Measurements from ENCODE around the gene PMF1. TPM values are rescaled to one million over a fixed set of nuclear protein-coding genes. Genes with fewer than 3 reads are reported as not detected.
A peak's percentile ranks its signal among the peaks of the same experiment; 100 is the strongest.

Gene PMF1
- total RNA-seq, 3 donors from 2014 or later: 184 to 201 (median 192) TPM

DNA sequence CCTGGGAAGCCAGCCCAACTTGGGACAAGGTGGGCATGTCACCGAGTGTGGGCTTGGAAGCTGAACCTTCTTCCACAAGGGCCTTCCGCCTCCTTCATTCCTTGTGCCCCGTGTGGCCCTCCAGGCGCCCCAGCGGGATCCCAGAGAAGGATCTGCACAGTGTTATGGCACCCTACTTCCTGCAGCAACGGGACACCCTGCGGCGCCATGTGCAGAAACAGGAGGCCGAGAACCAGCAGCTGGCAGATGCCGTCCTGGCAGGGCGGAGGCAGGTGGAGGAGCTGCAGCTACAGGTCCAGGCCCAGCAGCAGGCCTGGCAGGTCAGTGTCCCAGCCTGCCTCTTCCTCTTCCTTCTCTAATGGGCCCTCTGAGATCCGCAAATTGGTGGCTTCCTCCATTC is 23.4 kb downstream of the PMF1 start:
- Mint-ChIP-seq H3K27me3 (ENCODE audit: low read depth) (no peaks in the 10 kb centered on the region), H3K36me3 (ENCODE audit: insufficient read depth) (peaks cover 26% of the 10 kb centered on the region), H3K4me3 (no peak overlapping the region), H3K9me3 (no peaks in the 10 kb centered on the region), H3K4me1 (ENCODE audit: low read depth) (no peaks in the 10 kb centered on the region)
- no peak for DNase-seq
- ATAC-seq: no peak

GRCh38 chr1:156238248-156238647 is 25.4 kb downstream of the PMF1 start:
- Mint-ChIP-seq H3K4me3 (no peak overlapping the region), H3K9me3 (no peaks in the 10 kb centered on the region), H3K36me3 (ENCODE audit: insufficient read depth) (peaks cover 26% of the 10 kb centered on the region), H3K27me3 (ENCODE audit: low read depth) (no peaks in the 10 kb centered on the region), H3K4me1 (ENCODE audit: low read depth) (no peaks in the 10 kb centered on the region)
- DNase-seq (no peak), ATAC-seq (no peak)

- peaks cover 15% of the 10 kb centered on the region for H3K4me1 Mint-ChIP-seq (ENCODE audit: low read depth)
These were observed 28.6 kb downstream of the PMF1 start for GRCh38 chr1:156241311-156241811.

DNA sequence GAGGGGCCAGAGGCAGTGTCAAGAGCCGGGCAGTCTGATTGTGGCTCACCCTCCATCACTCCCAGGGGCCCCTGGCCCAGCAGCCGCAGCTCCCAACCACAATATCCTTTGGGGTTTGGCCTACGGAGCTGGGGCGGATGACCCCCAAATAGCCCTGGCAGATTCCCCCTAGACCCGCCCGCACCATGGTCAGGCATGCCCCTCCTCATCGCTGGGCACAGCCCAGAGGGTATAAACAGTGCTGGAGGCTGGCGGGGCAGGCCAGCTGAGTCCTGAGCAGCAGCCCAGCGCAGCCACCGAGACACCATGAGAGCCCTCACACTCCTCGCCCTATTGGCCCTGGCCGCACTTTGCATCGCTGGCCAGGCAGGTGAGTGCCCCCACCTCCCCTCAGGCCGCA is 29.1 kb downstream of the PMF1 start, which contains the start of gene BGLAP:
TSS of gene BGLAP (plus strand) at position 259 of the 400 bp plus-strand sequence. CDS start at position 307, 48 bp downstream.
- DNase-seq: no peak
- no peak for ATAC-seq
- H3K36me3 Mint-ChIP-seq (ENCODE audit: insufficient read depth): peaks cover 13% of the 10 kb centered on the region
- peaks cover 15% of the 10 kb centered on the region for H3K4me1 Mint-ChIP-seq (ENCODE audit: low read depth)
- no peaks in the 10 kb centered on the region for H3K9me3 Mint-ChIP-seq
- H3K27me3 Mint-ChIP-seq (ENCODE audit: low read depth): no peaks in the 10 kb centered on the region
- H3K4me3 Mint-ChIP-seq: no peak within 1 kb of the TSS

More at GRCh38 chr1:156241311-156241811, 28.6 kb downstream of the PMF1 start:
- H3K4me3 Mint-ChIP-seq: no peak overlapping the region
- no peak for ATAC-seq
- H3K9me3 Mint-ChIP-seq: no peaks in the 10 kb centered on the region
- peaks cover 16% of the 10 kb centered on the region for H3K36me3 Mint-ChIP-seq (ENCODE audit: insufficient read depth)
- H3K27me3 Mint-ChIP-seq (ENCODE audit: low read depth): no peaks in the 10 kb centered on the region
- DNase-seq: no peak

GRCh38 chr1:156242738-156243137 is 29.9 kb downstream of the PMF1 start:
- H3K27me3 Mint-ChIP-seq (ENCODE audit: low read depth): no peaks in the 10 kb centered on the region
- no peak for DNase-seq
- no peak for ATAC-seq
- H3K4me1 Mint-ChIP-seq (ENCODE audit: low read depth): peaks cover 15% of the 10 kb centered on the region
- no peaks in the 10 kb centered on the region for H3K9me3 Mint-ChIP-seq
- H3K36me3 Mint-ChIP-seq (ENCODE audit: insufficient read depth): peaks cover 10% of the 10 kb centered on the region
- no peak overlapping the region for H3K4me3 Mint-ChIP-seq

- H3K4me1 Mint-ChIP-seq (ENCODE audit: low read depth): peaks cover 15% of the 10 kb centered on the region
- DNase-seq: no peak
- H3K27me3 Mint-ChIP-seq (ENCODE audit: low read depth): no peaks in the 10 kb centered on the region
- H3K4me3 Mint-ChIP-seq: no peak overlapping the region
- no peaks in the 10 kb centered on the region for H3K9me3 Mint-ChIP-seq
- ATAC-seq: no peak
- H3K36me3 Mint-ChIP-seq (ENCODE audit: insufficient read depth): peaks cover 4% of the 10 kb centered on the region
These were observed 31.3 kb downstream of the PMF1 start for GRCh38 chr1:156244126-156244525.

GRCh38 chr1:156244712-156245111 is 31.9 kb downstream of the PMF1 start:
- peaks cover 15% of the 10 kb centered on the region for H3K4me1 Mint-ChIP-seq (ENCODE audit: low read depth)
- DNase-seq (no peak), ATAC-seq (no peak)
- H3K27me3 Mint-ChIP-seq (ENCODE audit: low read depth): no peaks in the 10 kb centered on the region
- H3K4me3 Mint-ChIP-seq: peak overlapping the region; percentile 26
- peaks cover 3% of the 10 kb centered on the region for H3K36me3 Mint-ChIP-seq (ENCODE audit: insufficient read depth)
- H3K9me3 Mint-ChIP-seq: no peaks in the 10 kb centered on the region

GRCh38 chr1:156245451-156246232 is 32.8 kb downstream of the PMF1 start:
- Mint-ChIP-seq H3K36me3 (ENCODE audit: insufficient read depth) (no peaks in the 10 kb centered on the region), H3K27me3 (ENCODE audit: low read depth) (no peaks in the 10 kb centered on the region), H3K4me3 (peak overlapping the region; percentile 73), H3K9me3 (no peaks in the 10 kb centered on the region), H3K4me1 (ENCODE audit: low read depth) (peaks cover 15% of the 10 kb centered on the region)
- ATAC-seq (peak; percentile 66 to 67), DNase-seq (no peak)

- DNase-seq (no peak), ATAC-seq (no peak)
- H3K27me3 Mint-ChIP-seq (ENCODE audit: low read depth): no peaks in the 10 kb centered on the region
- H3K36me3 Mint-ChIP-seq (ENCODE audit: insufficient read depth): no peaks in the 10 kb centered on the region
- H3K4me1 Mint-ChIP-seq (ENCODE audit: low read depth): peaks cover 15% of the 10 kb centered on the region
- no peaks in the 10 kb centered on the region for H3K9me3 Mint-ChIP-seq
- peak overlapping the region; percentile 11 for H3K4me3 Mint-ChIP-seq
These were observed 33.5 kb downstream of the PMF1 start for GRCh38 chr1:156246241-156246780.

- peaks cover 15% of the 10 kb centered on the region for H3K4me1 Mint-ChIP-seq (ENCODE audit: low read depth)
- no peaks in the 10 kb centered on the region for H3K9me3 Mint-ChIP-seq
- no peaks in the 10 kb centered on the region for H3K27me3 Mint-ChIP-seq (ENCODE audit: low read depth)
- ATAC-seq (no peak), DNase-seq (no peak)
- H3K4me3 Mint-ChIP-seq: no peak overlapping the region
- H3K36me3 Mint-ChIP-seq (ENCODE audit: insufficient read depth): peaks cover under 1% of the 10 kb centered on the region
These were observed 34.1 kb downstream of the PMF1 start for GRCh38 chr1:156246781-156247459.

- H3K9me3 Mint-ChIP-seq: no peaks in the 10 kb centered on the region
- peaks cover 4% of the 10 kb centered on the region for H3K36me3 Mint-ChIP-seq (ENCODE audit: insufficient read depth)
- H3K4me3 Mint-ChIP-seq: no peak within 1 kb of the TSS
- no peaks in the 10 kb centered on the region for H3K27me3 Mint-ChIP-seq (ENCODE audit: low read depth)
- DNase-seq (no peak), ATAC-seq (no peak)
- H3K4me1 Mint-ChIP-seq (ENCODE audit: low read depth): peaks cover 15% of the 10 kb centered on the region
These were observed 34.9 kb downstream of the PMF1 start, which contains the start of gene PAQR6 for GRCh38 chr1:156247460-156248322. PAQR6 (minus strand) TSS chr1:156248056; CDS start chr1:156246731, 1,325 bp downstream.

DNA sequence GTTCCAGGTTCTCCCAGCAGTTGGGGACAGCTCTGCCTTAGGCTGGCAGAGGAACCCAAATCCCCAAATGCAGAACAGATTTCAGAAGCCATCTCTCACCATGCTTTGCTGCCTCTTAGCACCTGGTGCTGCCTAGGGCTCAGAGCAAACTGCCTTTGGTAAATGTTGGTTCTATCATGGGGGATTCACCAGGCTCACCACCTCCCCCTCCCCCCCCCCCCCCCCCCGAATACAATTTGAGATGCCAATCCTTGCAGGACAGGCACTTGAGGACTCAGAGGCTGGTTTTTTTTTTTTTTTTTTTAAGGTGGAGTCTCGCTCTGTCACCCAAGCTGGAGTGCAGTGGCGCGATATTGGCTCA is 35.5 kb downstream of the PMF1 start:
- ATAC-seq: no peak
- H3K4me1 Mint-ChIP-seq (ENCODE audit: low read depth): peaks cover 15% of the 10 kb centered on the region

DNA sequence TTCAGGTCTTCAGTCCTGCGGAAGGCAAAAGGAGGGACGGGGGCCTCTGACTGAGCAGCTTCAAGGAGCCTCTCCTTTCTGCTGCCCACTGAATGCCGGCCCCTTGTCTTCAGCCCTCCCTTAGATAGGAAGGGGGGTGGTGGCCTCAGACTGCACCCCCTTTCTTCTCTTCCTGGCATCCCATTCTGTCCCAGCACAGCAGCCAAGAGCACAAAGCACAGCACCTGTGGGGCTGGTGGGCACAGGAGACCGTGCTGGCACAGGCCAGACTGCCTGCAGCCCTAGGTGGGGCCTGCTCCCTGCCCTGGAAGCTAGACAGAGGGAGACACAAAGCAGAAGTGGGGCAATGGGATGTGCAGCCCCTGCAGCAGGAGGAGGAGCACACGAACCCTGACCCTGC is 36.8 kb downstream of the PMF1 start:
- peaks cover 18% of the 10 kb centered on the region for H3K36me3 Mint-ChIP-seq (ENCODE audit: insufficient read depth)
- H3K27me3 Mint-ChIP-seq (ENCODE audit: low read depth): no peaks in the 10 kb centered on the region
- no peak overlapping the region for H3K4me3 Mint-ChIP-seq
- peaks cover 12% of the 10 kb centered on the region for H3K4me1 Mint-ChIP-seq (ENCODE audit: low read depth)
- no peak for DNase-seq
- H3K9me3 Mint-ChIP-seq: no peaks in the 10 kb centered on the region
- no peak for ATAC-seq

More for the DNA sequence above, 35.5 kb downstream of the PMF1 start:
- no peaks in the 10 kb centered on the region for H3K27me3 Mint-ChIP-seq (ENCODE audit: low read depth)
- H3K9me3 Mint-ChIP-seq: no peaks in the 10 kb centered on the region
- peaks cover 10% of the 10 kb centered on the region for H3K36me3 Mint-ChIP-seq (ENCODE audit: insufficient read depth)
- H3K4me3 Mint-ChIP-seq: no peak overlapping the region
- DNase-seq: no peak

DNA sequence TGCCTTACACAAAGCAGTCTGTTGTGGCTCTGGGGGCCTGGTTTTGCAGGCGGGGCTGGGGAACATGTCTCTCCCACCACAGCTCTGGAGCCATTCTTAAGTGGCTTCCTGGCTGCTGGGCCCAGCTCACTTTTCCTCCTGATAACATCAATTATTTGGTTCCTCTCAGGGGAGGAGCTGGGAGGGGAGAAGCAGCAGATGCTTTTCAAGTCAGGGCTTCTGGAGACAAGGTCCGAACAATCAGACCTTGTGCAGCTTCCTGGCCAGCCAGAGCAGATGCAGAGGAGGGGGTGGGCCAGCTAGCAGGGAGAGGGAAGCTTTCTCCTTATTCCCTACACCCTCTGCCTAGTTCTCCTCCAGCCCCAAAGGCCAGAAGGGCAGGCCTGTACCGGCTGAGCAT is 38.7 kb downstream of the PMF1 start:
- DNase-seq (no peak), ATAC-seq (no peak)
- no peaks in the 10 kb centered on the region for H3K27me3 Mint-ChIP-seq (ENCODE audit: low read depth)
- H3K9me3 Mint-ChIP-seq: no peaks in the 10 kb centered on the region
- H3K4me3 Mint-ChIP-seq: no peak overlapping the region
- peaks cover 25% of the 10 kb centered on the region for H3K36me3 Mint-ChIP-seq (ENCODE audit: insufficient read depth)
- H3K4me1 Mint-ChIP-seq (ENCODE audit: low read depth): no peaks in the 10 kb centered on the region

Data from activated T-cell treated with anti-CD3 and anti-CD28 coated beads, Interleukin-2, amount 50 U/mL, for 4 hours (primary cell).